NCI-H446 treated with DMSO at 0.1 percent for 48 hours (cell line): ENCODE results near the gene GGCT.
"Not testable (repeated sequence)": the region's sequence is repeated elsewhere in the genome, so short reads cannot be mapped to it uniquely, and the experiment has no call there.

Experiments
- DNase-seq: peaks from one replicate; lab custom pipeline; 2025; lab: John Stamatoyannopoulos, UW

The GGCT gene

DNA sequence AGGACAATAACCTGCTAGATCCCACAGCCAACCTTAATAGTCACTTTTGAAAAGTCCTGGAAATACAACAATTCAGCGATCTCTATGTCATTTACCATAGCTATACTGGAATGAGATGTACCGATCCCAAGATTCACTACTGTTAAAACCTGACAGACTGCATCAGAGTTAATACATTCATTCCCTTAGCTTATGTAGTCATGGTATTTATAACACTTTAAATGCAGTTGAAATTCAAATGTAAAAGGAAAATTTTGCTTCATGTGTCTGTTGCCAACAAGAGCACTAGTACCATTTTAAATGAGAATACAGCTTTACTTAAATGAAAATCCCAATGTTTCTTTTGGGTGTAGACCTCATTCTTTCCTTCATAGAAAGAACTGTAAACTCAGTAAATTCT, 11.1 kb upstream of the GGCT start:
- DNase-seq = no peak

DNA sequence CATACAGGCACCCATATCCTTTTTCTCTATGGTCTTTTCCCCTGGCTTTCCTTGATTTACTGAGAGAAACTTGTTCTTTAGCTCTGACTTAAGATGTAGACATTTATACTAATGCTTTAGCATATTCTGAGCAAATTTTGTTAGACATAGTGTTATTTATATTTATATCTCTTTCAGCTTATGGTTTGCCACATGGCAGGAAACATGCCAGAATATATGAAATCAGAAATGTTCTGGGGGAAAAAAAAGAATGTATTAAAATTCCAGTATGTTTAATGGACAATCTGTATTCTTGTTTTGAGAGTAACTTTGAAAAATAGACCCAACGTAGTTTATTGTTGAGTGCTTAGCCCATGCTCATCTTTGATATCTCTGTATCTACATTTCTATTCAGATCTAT, 10.1 kb upstream of the GGCT start:
- no peak for DNase-seq

DNA sequence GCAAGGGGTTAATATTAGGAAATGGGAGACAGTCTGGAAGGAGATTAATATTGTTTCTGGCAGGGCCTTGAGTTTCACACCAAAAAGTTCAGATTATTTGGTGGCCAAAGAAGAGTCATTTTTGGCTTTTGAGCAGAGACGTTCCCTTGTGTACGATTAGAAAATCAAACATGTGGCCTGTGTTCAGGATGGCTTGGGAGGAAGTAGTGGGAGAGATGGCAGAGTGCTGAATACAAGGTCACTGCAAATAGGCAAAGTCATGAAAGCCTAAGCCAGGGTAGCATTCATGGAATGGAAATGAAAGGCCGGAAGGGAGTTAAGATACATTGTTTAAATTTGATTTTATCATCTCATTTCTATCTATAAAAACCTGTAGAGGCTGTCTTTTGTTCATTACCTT, 9.5 kb upstream of the GGCT start:
- DNase-seq = no peak

DNA sequence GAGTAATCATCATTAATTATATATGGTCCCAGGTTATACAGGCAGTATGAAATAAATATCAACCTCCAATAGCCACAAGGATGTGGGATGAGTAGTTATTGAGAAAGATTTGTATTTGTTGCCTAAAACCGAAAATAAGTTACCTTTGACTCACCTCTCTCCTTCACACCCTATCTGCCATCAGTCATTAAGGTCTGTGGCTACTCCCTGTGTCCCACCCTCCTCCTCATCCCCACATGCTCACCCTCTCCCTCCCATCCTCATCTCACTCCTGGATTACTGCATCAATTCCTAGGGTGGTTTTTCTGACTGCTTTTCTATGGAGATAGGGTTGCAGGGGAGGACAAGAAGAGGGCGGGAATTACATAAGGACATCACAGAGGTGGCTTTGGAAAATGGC, 9.1 kb upstream of the GGCT start:
- DNase-seq = no peak

DNA sequence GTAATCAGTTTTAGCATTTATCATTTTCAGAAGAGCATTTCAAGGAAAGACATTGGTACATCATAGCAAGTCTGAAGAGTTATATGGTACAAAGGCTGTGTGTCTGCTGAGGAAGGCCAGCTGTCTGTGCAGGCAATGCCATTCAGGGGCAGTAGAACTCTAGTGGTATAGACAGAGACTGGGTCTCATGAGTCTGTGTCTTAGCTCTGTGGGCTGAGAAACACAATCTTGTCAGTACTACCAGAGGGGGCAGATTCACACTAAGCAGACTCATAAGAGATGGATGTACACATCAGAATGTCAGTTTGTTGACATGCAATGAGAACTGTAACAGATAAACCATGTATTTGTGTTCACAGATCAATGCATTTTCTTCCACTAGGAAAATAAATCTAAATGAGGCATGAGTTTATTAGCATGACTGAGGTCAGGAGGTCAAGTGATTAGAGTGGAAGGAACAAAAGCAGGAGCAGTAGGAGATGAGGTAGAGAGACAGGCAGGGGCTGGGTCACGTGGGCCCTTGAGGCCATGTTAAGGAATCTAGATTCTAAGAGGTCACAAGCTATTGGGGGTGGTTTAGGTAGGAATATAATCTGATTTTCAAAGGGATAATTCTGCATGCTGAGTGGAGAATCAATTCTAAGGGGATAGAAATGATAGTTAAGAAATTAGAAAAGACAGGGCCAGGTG, 7.5 kb upstream of the GGCT start:
- DNase-seq = no peak

DNA sequence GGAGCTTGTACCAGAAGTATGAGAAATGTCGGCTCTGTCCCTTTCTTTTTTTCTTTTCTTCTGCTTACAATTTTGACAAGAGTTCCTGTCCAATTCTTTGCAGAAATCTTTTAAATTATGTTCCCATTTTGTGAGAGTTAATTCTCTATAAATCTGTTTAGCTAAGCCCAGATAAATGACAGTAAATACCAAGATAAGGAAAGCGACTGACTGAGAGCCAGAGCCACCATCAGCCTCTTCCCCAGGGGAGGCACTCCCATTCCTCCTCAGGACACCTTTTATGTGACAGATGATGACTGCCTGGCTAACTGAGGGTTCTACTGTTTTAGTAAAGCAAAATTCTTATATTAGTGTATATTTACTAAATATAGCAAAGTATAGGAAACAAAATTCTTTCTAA, 6.9 kb upstream of the GGCT start:
- no peak for DNase-seq

DNA sequence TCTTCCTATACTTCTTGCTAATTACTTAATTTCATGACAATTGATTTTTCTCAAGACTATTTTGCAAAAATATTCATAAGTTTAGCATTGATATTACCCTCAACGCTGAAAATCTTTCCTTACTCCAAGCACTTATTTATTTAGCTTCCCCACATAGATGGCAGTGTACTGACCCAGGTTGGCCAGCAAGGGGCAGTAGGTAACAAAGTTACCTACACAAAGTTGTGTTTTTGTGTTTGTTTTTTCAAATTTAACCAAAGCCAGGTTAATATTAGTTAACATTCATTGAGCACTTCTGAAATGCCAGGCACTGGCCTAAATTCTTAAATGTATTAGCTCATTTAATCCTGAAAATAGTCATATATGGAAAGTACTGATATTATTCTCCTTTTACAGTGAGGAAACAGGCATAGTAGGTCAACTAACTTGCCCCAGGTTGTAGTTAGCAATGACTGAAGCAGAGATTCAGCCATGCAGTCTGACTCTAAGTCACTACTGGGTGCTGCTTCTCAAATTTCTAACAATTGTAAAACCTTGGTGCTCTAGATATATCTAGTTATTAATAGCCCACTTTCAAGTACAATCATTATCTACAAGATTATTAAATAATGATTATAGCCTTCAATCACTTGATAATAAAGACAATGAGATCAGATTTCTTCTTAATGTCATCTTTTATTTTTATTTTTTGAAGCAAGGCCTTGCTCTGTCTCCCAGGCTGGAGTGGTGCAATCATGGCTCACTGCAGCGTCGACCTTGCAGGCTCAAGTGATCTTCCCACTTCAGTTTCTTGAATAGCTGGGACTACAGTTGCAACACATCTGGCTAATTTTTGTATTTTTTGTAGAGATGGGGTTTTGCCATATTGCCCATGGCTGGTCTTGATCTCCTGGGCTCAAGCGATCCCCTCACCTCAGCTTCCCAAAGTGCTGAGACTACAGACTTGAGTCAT, 5.8 kb upstream of the GGCT start:
- DNase-seq = no peak

DNA sequence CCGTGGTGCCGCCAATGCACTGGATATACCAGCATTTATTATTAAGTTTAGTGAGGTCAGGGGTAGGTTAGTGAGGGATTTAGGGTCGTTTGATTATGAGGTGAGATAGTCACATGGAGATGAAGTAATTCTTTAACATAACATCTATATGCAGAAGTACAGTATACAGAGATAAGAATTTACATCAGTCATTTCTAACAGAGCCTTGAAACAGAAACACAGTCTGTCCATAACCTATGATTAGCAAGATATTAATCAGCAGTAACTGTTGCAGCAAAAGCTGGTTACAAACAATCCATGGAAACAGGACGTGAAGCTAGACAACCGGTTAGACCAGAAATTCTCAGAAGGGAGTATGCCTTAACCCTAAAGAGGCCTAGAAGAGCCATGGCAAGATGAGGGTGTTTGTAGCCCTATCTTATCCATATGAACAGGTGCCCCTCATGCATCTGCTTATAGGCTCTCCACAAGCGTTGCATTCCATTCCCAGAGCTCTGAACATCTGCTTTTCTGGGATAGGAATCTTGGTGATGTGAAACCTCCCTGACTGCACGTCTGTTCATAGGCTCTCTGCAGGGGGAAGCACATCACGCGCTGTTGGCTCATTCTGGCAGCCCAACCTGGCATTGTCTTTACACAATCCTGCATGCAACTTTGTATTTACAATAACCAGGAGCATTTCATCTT, 4.7 kb upstream of the GGCT start:
- not testable (repeated sequence) for DNase-seq

DNA sequence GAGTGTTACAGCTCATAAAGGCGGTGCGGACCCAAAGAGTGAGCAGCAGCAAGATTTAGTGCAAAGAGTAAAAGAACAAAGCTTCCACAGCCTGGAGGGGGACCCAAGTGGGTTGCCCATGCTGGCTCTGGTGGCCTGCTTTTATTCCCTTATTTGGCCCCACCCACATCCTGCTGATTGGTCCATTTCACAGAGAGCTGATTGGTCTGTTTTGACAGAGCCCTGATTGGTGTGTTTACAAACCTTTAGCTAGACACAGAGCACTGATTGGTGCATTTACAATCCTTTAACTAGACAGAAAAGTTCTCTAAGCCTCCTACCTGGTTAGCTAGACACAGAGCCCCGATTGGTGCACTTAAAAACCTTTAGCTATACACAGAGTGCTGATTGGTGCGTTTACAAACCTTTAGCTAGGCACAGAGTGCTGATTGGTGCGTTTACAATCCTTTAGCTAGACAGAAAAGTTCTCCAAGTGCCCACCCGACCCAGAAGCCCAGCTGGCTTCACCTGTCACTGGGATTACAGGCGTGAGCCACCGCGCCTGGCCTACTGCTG, 2.8 kb upstream of the GGCT start:
- not testable (repeated sequence) for DNase-seq

DNA sequence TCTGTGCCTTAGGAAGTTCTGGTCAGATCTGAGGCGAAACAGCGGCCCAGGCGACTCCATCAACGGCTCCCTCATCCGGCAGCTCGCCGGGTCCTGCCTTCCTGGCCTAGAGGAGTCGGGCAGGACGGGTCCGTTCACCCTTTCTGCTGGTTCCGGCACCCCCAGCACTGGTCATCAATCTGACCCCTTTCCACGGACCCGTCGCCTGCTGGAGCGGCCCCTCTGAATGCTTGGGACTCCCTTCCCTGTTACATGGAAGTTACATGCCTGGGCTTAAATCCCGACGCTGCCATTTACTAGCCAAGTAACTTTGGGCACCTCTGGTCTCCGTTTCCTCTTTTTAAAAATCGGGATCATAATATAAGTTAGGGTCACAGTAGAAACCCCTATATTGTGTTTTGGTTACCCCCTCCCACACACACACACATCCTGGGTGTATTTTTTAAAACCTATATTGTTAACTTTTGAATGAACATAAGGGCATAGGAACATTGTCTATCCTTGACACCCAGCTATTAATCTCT, 607 bp upstream of the GGCT start:
- DNase-seq = no peak

DNA sequence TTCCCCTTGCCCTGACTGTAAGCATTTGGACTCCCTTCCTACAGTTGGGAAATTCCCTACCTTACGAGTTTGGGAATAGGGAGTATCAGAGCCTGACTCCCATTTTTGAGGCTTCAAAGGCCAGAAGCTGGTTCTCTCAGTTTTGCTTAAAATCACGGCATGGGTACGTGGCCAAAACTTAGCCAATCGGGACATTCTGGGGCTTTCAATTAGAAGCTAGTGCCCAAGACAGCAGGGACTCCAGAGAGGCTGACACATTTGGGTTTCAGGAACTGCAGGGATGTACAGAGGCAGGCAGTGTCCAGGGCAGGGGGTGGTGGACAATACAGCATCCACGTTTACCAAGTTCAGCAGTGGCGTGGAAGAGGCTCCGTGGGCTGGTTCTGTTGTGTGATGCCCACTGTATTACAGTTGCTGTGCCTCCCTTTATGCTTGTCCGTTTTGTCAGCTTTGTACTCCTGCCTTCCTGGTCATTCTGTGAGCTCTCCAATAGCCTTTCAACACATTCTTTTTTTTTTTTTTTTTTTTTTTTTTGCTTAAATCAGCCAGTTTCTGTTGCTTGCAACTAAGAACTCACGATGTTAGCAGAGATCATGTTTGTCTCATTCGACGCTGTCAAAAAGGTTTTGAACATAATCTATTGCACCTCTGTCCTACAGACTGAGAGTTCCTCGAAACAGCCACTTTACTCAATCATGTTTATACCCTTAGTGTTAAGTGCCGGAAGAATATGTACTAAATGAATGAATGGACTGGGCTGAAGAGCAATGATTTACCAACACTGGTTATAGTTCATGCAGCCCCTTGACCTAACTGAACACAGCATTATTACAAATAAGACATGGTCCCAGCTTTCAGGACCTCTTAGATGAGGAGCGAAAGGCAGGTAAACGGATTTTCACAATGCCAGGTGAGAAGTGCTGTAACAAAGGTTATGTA, 1.1 kb downstream of the GGCT start:
- DNase-seq = no peak

DNA sequence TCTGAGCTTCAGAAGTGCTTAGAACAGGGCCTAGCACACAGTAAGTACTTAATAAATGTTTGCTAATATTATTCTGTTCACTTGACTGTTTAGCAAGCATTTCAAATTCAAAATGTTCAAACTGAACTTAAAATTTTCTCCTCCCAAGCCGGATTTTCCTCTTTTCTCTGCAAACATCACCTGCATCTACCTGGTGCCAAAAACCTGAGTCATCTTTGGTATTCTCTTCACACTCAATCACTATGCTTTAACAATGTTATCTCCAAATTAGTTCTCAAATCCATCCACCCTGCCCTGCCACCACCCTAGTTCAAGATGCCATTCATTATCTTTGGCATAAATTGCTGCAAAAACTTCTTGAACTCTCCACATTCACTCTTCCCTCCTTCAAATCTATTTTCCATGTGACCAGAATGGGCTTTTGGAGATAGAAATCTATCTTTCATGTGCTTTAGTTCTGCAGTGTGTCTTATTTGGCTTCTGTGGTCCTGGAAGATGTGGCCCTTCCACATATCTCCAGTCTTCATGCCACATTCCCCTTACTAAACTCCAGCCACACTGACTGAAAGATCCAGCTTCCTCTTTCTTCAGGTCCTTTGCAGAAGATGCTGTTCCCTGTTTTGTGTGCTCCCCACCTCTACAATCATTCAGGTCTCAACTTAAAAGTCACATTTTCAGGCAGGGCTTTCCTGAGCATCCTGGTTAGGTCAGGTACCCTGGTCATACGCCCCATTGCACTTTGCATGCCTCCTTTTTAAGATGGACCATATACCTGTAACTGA, 2.0 kb downstream of the GGCT start:
- DNase-seq = no peak

DNA sequence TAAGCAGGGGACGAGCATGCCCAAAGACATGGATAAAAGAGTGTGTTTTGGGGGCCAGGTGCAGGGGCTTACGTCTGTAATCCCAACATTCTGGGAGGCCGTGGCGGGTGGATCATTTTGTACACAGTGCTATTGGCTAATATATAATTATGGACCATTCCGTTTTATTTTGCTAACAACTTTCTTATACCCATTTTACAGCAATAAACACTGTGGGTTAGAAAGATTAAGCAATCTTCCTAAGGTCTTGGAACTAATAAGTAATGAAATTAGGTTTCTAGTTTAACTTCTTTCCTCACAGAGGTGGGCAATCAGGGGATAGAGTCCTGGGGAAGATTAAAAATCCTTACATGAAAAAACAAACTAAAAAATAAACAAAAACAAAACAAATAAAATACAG, 3.4 kb downstream of the GGCT start:
- DNase-seq = no peak

DNA sequence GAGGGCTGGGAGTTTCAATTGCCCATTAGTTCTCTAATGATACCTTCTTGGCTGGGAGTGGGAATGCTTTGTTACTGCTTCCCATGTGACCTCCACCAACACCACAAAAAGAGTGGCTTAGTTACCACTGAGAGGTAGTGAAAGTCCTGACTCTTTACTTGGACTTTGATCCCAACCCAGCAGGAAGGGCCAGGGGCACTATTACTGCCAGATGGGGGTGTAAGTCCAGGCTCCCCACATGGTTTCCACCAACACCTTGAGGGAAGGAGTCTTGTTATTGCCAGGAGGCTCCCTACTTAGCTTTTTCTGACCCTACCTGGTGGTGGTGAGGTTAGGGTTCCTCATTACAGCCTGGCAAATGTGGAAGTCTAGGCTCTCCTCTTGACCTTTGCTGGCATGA, 11.4 kb downstream of the GGCT start:
- DNase-seq = no peak

DNA sequence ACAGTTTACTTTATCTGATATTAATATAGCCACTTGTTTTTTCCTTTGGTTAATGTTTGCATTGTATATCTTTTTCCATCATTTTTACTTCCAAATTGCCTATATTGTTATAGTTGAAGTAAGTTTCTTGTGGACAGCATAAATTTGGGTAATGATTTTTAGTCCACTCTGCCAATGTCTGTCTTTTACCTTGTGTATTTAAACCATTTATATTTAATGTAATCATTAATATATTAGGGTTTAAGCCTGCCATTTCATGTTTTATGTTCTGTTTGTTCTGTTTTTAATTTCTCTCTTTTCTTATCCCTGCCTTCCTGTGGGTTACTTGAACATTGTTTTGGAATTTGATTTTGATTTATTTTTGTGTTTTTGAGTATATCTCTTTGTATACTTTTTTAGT, 13.2 kb downstream of the GGCT start:
- DNase-seq = no peak

DNA sequence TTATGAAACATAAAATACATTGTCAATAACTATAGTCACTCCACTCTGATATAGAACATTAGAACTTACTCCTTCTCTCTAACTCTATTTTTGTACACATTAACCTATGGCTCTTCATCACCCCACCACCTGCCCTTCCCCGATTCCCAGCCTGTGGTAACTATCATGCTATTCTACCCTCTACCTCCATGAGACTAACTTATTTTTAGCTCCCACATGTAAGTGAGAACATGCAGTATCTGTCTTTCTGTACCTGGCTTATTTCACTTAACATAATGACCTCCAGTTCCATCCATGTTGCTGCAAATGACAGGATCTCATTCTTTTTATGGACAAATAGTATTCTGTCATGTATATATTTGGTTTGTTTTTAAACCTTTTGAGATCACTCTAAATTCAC, 17.3 kb downstream of the GGCT start:
- no peak for DNase-seq

DNA sequence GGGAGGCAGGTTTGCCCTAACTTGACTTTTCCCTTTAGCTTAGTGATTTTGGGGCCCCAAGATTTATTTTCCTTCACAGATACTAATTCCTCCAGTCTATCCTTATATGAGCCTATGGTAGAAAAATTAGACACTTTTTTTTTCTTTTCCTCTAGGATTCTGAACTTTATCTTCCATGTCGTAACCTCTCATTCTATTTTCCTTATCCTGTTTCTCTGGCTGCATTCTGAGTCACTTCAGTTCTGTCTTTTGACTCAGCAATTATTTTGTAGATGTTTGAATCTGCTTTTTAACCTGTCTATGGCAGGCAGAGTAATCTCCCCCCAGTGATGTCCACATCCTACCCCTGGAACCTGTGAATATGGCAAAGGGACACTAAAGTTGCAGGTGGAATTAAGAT, 19.0 kb downstream of the GGCT start:
- DNase-seq = no peak

DNA sequence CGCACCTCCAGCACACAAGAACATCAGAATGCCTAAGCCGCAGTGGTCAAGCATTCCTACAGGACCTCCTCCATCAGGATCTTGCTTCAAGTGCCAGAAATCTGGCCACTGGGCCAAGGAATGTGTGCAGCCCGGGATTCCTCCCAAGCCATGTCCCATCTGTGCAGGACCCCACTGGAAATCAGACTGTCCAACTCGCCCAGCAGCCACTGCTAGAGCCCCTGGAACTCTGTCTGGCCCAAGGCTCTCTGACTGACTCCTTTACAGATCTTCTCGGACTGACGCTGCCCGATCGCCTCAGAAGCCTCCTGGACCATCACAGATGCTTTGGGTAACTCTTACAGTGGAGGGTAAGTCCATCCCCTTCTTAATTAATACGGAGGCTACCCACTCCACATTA, 23.2 kb downstream of the GGCT start:
- not testable (repeated sequence) for DNase-seq

DNA sequence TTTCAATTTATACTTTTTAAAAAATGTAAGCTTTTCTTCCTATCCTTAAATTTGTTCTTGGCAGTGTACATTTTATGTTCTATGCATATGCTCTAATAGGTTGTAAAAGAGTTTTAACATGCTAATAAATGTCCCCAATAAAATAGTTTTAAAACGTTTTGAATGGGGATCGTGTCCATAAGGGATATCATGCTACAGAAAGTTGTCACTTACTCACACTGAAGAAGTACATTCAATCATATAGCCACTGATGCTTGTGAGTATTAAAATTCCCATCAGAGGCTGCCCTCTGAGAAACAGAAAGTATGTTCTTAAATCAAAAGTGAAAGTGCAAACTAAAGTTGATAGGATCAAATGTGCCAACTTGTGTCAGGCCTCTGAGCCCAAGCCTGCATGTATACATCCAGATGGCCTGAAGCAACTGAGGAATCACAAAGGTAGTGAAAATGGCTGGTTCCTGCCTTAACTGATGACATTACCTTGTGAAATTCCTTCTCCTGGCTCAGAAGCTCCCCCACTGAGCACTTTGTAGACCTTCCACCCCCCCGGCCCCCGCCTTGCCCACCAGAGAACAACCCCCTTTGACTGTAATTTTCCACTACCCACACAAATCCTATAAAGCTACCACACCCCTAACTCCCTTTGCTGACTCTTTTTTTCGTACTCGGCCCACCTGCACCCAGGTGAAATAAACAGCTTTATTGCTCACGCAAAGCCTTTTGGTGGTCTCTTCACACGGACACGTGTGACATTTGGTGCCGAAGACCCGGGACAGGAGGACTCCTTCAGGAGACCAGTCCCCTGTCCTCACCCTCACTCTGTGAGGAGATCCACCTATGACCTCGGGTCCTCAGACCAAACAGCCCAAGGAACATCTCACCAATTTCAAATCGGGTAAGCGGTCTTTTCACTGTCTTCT, 25.2 kb downstream of the GGCT start:
- DNase-seq = no peak
